Fibroblast of lung (primary cell): ENCODE results near the gene PKD1L1.

ENCODE experiments used
- CTCF ChIP-seq, 2 donors: IDR thresholded peaks in 1 of 2; conservative IDR thresholded peaks in 1 of 2; 1 replicate in 1 of 2; 2 replicates in 1 of 2; pipeline ENCODE4 v1.5.1; 2011 to 2012; ENCODE audit warnings: low read length in 2 of 2, control low read depth in 1 of 2, inconsistent platforms in 1 of 2, low read depth in 1 of 2, mild to moderate bottlenecking in 1 of 2
- EZH2 ChIP-seq: IDR thresholded peaks from 2 replicates; pipeline ENCODE4 v1.5.1; 2012; ENCODE audit warnings: low read length, control low read depth, mild to moderate bottlenecking; ENCODE audit errors: missing control alignments

- no peak for TF ChIP-seq EZH2
- peak in 1 of 2 donors; percentile 14 for TF ChIP-seq CTCF (conservative IDR thresholded peaks at IDR 0.05 in 1 of 2, IDR thresholded peaks at IDR 0.05 in 1 of 2; ENCODE audit: low read depth in 1 of 2, low read length in 2 of 2)
These were observed 95.7 kb downstream of the PKD1L1 start for GRCh38 chr7:47852330-47853245.
